Measurements from ENCODE around the gene ERFL.

ERFL gene

DNA sequence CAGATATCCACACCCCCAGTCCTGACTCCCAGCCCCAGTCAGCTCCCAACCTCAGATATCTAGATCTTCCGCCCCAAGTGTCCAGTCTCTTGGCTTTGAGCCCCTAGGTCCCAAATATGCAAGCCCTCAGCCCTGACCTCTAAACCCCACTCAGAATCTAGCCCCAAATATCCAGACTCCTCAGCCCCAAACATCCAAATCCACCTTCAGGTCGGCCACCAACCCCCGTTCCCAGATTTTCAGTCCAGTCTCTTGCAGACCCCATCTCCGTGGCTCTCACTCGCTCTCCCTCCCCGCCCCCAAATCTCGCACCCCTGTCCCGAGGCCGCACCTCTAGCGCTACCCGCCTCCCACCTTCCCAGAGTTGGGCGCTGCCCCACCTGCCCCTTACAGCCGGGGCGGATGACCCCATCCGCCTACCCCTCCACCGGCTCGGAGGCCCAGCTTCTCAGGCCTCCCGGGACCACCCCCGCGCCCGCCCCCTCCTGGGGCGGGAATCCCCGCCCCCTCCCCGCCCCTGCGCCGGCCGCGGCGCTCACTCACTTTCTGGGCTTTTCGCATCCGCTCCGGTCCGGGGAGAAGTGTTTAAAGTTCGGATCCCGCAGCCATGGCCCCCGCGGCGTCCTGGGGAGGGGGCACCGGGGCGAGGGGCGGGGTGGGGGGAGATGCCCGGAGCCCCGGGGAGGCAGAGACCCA is 604 bp downstream of the ERFL start:
- DNase-seq: no peak

DNA sequence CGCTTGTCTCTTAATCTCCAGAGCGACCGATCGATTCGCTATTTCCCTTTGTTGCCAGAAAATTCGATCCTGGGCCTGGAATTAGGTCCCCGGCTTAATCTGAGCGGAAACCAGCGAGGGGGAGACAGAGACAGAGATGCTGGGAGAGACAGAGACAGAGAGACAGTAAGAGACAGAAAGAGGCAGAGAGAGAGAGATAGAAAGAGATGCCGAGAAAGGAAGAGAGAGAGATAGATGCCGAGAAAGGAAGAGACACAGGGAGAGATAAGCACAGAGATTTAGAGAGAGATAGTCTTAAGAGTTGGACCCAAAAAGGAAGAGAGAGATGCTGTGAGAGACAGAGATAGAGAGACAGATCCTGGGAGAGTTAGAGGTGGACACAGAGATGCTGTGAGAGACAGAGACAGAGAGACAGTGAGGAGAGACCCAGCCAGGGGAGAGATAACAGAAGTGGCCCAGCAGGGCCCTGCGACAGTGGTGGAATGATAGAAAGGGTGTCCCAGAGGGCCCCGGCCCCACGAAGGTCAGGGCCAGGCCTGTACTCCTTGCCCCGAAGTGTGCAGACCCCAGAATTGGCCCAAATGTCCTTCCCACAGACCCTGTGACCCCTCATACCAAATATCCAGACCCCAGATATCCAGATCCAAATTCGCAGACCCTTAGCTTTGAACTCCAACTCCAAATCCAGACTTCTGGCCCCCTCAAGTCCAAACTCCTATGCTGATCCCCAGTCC is 1.3 kb downstream of the ERFL start:
- no peak for DNase-seq

DNA sequence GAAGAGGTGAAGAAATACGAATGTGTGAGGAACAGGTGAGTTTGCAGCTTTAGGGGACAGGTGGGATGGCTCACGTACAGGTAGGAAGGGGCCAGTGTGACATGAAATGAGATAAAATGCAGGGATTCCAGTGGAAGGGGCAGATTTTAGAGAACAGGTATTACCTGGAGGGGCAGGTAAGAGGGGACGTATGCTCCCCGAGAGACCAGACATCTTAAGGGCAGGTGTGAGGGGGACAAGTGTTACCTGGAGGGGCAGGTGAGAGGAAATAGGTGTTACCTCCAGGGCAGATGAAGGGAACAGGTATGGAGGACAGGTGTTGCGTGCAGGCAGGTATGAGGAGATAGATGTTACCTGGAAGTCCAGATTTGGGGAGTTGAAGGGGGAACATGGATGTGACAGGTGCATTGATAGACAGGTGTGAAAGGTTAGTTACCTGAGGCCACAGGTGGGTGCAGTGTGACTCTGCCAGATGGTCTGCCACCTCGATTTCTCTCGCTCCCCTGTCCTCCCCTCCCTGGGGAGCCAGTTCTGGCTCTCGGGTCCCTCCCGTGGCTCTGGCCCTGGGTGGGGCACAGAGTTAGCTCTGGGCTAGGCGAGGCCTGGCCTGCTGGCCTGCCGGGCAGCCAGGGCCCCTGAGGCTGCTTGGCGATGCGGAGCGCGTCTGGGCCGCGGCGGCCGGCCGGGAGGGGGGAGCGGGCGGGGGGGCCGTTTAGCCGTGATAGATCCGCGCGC is 2.1 kb downstream of the ERFL start:
- no peak for DNase-seq

DNA sequence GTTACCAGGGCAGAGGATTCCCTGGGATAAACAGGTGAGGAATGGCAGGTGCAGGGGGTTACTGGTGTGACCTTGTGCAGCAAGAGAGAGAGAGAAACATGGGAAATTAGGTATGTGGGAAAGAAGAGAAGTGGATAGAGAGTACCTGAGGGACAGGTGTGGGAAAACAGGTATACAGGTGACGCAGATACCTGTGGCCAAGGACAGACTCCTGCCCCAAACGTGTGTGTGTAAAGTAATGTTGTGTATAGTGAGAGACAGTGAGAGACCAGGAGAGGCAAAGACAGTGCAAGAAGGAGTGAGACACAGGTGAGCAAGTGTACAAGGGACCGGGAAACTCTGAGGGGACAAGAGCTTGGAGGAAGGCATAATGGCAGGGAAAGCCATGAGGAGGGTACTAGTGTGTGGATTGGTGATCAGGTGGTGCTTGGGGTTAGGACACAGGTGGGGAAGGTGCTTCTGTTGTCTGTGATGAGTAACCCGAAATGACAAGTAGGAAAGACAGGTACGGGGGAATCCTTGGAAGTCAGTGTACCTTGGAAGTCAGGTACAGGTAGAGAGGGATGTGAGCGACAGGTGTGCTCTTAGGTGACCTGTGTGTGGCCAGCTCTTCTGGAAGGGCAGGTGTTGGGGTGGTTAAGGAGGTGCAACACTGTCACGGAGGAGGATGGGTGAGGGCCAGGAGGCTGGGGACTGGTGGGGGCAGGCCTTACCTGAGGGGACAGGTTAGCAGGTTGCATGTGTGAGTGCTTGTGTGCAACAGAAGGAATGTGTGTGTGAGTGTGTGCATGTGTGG is 2.8 kb downstream of the ERFL start:
- DNase-seq: no peak

DNA sequence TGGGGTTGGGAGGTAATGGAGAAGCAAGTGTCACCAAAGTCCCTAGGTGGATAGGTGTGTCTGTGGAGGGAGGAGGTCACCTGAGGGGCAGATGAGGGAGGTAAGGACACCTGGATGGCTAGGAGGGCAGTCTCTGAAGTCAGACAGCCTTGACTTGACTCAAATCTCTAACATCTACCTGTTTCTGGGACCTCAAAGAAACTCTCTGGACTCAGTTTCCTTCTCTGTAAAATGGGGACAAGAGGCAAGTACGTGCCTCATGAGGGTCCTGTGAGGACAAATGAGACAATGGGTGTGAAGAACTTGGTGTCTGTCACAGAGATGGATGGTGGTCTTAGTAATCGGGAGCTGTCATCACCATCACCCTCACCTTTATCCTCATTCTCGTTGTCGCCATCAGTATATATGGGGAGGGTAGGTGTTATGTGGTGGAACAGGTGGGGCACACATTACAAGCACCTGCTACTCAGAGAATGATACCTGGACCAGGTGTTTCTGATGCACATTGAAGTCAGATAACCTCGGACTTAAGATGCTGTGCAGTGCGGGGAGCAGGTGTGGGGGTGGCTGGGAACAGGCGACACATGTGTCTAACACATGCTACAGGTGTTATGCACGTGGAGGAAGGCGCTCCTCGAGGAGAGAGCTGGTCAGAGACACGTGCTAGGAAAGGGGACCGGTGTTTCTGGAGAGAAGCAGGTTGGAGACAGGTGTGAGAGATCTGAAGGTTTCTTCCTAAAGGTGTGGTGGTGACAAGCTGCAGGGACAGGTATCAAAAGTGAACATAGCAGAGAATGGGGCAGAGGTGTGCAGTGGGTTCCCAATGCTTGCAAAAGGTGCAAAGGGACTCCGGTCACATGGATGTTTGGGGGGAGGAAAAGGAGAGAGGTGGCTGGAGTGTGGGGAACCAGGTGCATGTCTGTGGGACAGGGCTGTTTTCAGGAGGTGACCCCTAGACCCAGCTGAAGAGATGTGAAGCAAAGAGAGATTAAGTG is 3.8 kb downstream of the ERFL start:
- no peak for DNase-seq

DNA sequence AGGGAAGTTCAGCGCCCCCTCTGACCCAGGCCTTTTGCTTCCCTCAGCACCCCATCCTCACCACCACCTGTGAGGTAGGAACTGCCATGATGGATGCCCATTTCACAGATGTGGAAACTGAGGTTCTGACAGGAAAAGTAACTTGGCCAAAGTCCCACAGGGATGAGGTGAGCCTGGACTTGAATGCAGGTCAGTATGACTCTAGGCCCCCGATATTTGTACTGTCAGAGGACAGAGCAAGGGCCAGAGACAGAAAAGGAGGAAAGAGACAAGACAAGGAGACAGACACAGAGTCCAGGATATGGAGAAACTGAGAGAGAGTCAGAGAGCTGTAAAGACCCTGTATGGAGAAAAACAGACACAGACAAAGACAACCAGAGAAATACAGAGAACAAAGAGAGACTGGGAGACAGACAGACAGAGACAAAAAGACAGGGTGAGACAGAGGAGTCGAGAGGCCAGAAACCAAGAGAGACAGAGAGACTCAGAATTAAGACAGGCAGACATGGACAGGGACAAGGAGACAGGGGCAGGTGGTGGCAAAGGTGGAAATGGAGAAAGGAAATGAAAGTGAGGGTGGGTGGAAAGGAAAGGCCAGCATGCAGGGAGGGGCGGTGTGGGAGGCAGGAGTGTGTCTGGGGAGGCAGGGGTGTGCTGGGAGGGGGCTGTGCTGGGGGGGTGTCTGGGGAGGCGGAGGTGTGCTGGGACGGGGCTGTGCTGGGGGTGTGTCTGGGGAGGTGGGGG is 5.0 kb downstream of the ERFL start:
- DNase-seq: no peak

DNA sequence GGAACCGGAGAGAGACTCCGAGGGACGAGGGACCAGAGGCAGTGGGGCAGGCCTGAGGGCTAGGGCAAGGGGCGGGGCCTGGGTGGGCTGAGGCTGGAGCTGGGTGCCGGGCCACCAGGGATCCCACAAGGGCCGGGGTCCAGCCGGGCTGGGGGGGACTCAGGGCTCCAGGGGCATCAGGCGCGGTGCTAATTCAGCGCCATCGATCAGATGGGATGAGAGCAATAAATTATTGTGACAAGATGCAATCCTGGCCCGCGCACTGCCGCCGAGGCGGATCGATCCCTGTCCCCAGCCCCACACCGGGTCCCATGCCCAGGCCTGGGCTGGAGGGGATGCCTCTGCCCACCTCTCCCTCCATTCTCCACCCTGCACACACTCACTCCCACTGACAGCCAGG is 5.7 kb downstream of the ERFL start:
- no peak for DNase-seq

DNA sequence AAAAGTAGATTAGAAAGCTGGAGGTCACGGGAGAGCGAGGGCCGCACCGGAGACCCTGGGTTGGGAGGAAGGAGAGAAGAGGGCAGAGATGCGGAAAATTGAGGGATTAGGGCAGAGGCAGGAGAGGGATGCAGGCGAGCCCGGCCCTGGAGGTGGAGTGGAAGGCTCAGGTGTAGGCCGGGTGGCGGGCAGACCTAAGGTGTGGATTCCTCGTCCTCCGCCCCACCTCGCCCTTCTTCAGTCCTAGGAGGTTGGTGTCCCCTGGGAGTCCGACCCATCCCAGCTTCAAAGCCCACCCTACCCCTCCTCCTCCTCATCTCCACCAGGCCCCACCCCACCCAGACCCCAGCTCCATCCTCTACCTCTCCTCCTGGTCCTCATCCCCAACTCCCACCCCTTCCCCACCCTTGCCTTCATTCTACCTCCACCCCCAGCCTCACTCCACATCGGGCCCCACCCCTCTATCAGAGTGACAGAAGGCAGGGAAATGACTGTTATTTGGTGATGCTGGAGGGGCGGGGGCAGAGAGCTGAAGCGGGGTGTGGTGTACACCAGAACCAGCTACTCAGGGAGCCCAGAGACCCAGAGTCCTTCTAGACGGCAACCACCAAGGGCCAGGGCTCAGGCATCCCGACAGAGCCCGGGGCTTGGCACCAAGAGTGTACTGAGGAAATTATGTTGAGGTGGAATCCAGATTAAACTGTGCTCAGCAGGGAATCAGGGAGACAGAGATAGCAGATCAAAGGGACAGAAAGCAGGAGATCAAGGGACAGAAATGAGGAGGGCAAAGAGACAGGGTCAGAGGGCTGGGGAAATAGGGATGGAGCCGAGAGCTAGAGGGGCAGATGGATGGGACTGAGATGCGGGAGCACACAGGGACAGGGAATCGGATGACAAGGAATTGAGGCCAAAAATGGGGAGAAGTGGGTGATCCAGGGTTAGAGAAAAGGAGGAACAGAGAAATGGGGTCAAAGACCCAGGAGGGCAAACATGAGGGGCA is 6.4 kb downstream of the ERFL start:
- no peak for DNase-seq

DNA sequence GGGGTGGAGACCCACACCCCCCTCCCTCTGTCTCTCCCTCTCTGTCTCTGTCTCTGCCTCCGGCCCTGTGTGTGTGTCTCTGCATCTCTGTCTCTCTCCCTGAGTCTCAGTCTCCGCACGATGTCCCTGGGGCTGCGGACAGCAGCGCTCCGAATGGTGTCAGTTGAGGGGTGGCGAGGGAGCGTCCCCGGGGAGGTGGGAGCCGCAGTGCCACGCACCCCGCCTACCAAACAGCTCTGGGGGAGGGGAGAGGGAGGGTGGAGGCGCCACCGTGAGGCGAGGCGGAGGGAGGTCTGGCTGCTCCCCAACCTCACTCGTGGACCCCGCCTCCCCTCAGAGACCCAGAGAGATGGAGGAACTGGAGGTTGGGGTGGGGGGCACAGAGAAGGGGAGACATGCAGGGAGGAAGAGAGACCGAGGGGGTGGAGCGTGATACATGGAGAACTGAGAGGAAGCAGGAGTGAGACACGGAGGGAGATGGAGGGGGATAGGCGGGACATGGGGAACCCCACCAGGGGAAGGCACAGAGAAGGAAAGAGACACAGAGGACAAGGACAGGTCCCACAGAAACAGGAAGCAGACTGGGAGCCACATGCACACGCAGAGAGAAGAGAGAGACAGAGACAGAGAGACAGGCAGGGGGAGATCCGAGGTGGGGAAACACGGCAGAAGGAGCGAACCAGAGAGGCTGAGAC is 7.2 kb downstream of the ERFL start:
- DNase-seq: no peak

DNA sequence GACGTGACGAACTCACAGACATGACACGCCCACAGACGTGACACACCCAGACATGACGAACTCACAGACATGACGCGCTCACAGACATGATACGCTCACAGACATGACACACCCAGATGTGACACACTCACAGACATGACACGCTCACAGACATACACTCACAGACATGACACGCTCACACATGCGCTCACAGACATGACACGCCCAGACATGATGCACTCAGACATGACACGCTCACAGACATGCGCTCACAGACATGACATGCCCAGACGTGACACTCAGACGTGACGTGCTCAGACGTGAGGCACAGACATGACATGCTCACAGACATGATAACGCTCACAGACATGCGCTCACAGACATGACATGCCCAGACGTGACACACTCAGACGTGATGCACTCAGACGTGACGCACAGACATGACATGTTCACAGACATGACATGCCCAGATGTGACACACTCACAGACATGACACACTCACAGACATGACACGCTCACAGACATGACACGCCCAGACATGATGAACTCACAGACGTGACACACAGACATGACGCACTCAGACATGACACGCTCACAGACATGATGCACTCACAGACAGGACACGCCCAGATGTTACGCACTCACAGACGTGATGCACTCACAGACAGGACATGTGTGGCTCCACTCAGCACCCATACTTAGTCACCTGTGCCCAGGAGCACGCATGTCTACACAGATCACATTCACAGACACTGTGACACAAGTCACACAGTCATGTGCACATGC is 8.1 kb downstream of the ERFL start:
- DNase-seq: no peak

DNA sequence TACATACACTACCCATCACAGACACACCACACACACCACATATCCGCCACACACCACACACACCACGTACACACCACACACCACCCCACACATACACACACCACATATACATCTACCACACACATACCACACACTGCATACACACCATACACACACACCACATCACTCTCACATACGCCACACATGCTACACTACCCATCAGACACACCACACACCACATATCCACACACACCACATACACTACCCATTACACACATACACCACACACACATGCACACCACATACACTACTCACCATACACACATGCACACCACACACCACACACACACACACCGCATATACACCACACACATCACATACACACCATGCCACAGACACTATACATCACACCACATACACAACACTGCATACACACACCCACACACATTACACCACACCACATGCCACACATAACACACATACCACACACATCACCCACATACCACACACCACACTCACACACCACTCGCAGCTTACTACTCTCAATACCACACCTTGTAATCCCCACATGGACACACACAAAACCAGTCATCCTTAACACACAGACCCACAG is 9.5 kb downstream of the ERFL start:
- DNase-seq: no peak

DNA sequence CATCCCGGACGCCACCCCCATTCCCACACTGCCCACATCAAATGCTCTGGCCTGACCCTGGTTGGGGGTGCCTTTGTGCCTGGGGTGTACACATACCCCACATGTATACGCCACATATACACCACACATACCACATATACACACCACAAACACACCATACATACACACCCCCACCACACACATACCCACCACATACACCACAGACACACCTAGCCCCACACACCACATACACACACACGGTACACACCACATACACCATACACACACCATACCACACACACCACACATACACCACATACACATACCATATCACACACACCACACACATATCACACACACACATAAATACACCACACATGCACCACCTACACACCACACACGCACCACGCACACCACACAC is 10.2 kb downstream of the ERFL start:
- no peak for DNase-seq

DNA sequence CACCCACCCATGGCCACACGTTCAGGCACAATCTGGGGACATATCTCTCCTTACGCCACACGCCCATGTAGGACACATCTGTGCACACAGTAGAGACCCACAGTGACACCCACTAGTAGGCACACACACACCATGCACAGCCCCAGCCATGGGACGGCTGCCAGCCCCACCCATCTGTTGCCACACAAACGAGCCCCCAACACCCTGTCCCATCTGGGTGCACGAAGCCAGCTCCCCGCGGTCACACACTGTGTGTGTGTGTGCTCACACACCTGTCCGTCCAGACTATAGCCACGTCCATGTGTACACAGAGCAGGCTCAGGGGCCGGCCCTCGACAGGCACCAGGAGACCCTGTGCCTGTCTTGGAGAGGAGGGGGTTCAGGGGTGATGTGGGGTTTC is 10.6 kb downstream of the ERFL start:
- DNase-seq: no peak

DNA sequence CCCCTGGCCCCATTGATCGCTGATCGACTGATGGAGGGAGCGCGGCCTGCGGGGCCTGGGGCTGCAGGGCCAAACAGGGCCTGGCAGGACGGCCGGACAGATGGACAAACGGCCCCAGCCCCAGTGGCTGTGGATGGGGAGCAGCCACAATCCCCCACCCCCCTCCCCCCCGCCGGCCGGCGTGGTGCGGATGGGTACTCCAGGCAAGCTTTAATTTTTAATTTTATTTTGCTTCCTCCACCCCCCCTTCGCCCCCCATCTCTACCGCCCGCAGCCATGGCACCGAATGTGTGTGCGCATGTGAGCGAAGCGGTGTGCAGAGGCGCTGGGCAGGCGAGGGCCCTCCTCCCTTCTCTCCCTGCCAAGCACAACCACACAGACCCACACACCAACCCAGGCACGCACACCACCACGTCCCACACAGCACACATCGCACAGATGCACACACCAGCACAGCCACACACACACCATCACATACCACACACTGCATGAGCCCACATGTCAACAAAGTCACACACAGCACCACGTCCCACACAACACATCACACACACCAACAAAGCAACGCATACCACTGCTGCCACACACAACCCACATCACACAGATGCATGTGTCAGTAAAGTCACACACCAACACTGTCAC is 12.4 kb downstream of the ERFL start:
- DNase-seq: no peak

DNA sequence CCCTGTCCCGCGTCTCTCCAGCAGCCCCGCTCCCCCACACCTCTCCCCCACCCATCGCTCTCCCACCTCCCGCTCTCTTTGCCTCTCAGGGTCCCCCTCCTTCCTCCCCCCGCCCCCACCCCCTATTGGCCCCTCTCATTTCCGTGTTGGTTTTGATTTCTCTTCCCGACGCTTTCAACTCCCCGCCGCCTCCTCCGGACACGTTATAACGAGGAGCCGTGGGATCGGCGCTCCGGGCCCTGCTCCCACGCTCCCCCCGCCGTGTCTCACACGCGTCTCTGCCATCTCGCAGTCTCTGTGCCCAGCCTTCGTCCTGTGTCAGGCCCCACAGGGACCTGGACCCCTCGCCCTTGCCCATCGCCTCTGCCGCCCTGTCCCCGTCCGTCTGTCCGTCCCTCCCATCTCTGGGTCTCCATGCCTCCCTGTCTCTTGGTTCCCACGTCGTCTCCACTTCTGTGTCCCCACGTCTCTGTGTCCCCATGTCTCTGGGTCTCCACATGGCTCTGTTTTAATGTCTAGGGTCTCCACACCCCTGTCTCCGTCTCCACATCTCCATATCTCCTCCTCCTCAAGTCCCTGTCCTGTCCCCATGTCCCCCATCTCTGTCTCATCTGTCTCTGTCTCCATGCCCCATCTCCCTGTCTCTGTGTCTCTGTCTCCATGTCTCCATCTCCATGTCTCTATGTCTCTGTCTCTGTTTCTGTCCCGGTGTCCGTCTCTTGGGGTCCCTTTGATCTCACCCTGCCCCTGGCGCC is 13.1 kb downstream of the ERFL start:
- no peak for DNase-seq
